Suprapubic skin (tissue), 4 donors: ENCODE results near the gene FOXN3. TPM values are rescaled to one million over a fixed set of nuclear protein-coding genes. Genes with fewer than 3 reads are reported as not detected.
A peak's percentile ranks its signal among the peaks of the same experiment; 100 is the strongest.

Experiments
- DNase-seq, 2 donors: peaks; one replicate each; pipeline ENCODE4 v3.0.0-alpha.2; 2019; ENCODE audit warnings: low spot score in 2 of 2
- H3K27ac ChIP-seq: fragments of 200-600 bp; sonication (generic); one replicate; pipeline ENCODE4 v1.5.1; 2019
- H3K27me3 ChIP-seq: fragments of 200-600 bp; sonication (generic); one replicate; pipeline ENCODE4 v1.5.1; 2019
- H3K36me3 ChIP-seq: fragments of 200-600 bp; sonication (generic); one replicate; pipeline ENCODE4 v1.5.1; 2019
- H3K4me1 ChIP-seq: fragments of 200-600 bp; sonication (generic); one replicate; pipeline ENCODE4 v1.5.1; 2019
- H3K4me3 ChIP-seq: fragments of 200-600 bp; sonication (generic); one replicate; pipeline ENCODE4 v1.5.1; 2019; ENCODE audit warnings: mild to moderate bottlenecking
- H3K9me3 ChIP-seq: fragments of 200-600 bp; sonication (generic); one replicate; pipeline ENCODE4 v1.5.1; 2019
- CTCF ChIP-seq, 2 donors: fragments of 200-600 bp in 1 of 2; fragments of 450-650 bp in 1 of 2; sonication (generic) in 1 of 2; IDR thresholded peaks; one replicate each; pipeline ENCODE4 v1.5.1; 2016 to 2019; ENCODE audit warnings: antibody characterized with exemption in 2 of 2, mild to moderate bottlenecking in 1 of 2, moderate library complexity in 1 of 2
- EP300 ChIP-seq: sonication (generic); formaldehyde crosslinking; IDR thresholded peaks from one replicate; pipeline ENCODE4 v1.6.1; 2017; ENCODE audit warnings: antibody characterized with exemption
- POLR2A ChIP-seq, 2 donors: fragments of 450-650 bp; IDR thresholded peaks; one replicate each; pipeline ENCODE4 v1.6.1; 2017; ENCODE audit warnings: antibody characterized with exemption in 2 of 2, mild to moderate bottlenecking in 2 of 2, moderate library complexity in 2 of 2
- POLR2AphosphoS5 ChIP-seq, 3 donors: sonication (generic); formaldehyde crosslinking; IDR thresholded peaks; one replicate each; pipeline ENCODE4 v1.6.1; 2017; ENCODE audit warnings: antibody characterized with exemption in 3 of 3
- WGBS: methylation state at CpG from one replicate; pipeline ENCODE4 v1.1.5; 2018; 5-methylcytosine and 5-hydroxymethylcytosine counted together
- total RNA-seq, 4 donors: library from RNA; depleted of rRNA; stranded (reverse); fragments of >200 nt; gene quantifications; one replicate each; pipeline ENCODE4 v1.1.0, GENCODE V29; 2016

The FOXN3 gene
- total RNA-seq, 4 donors from 2014 or later: 117 to 272 (median 172) TPM

- no peaks in the 10 kb centered on the region for H3K9me3 ChIP-seq
- no peak for TF ChIP-seq POLR2AphosphoS5 (IDR thresholded peaks at IDR 0.05)
- no peak for TF ChIP-seq EP300
- TF ChIP-seq POLR2A (IDR thresholded peaks at IDR 0.05): no peak
- no peak for TF ChIP-seq CTCF (IDR thresholded peaks at IDR 0.05)
- H3K4me3 ChIP-seq: no peak overlapping the region
- H3K4me1 ChIP-seq: peaks cover 25% of the 10 kb centered on the region
- WGBS: 70% methylated on average over 7 of the region's 7 CpGs
- no peaks in the 10 kb centered on the region for H3K36me3 ChIP-seq
- H3K27ac ChIP-seq: no peak overlapping the region
- H3K27me3 ChIP-seq: no peaks in the 10 kb centered on the region
- peak in 1 of 2 donors; percentile 46 for DNase-seq
Observed at GRCh38 chr14:89399157-89399556, 17.9 kb downstream of the FOXN3 start.

- Histone ChIP-seq H3K36me3 (no peaks in the 10 kb centered on the region), H3K4me3 (no peak overlapping the region), H3K27me3 (no peaks in the 10 kb centered on the region), H3K4me1 (peaks cover 25% of the 10 kb centered on the region), H3K27ac (no peak overlapping the region), H3K9me3 (no peaks in the 10 kb centered on the region)
- DNase-seq: peak in 1 of 2 donors; percentile 39
- 81% methylated on average over 3 of the region's 3 CpGs for WGBS
- TF ChIP-seq POLR2AphosphoS5 (IDR thresholded peaks at IDR 0.05) (no peak), EP300 (no peak), POLR2A (IDR thresholded peaks at IDR 0.05) (no peak), CTCF (IDR thresholded peaks at IDR 0.05) (no peak)
Observed at GRCh38 chr14:89397569-89398230, 19.3 kb downstream of the FOXN3 start.

- Histone ChIP-seq H3K9me3 (no peaks in the 10 kb centered on the region), H3K4me3 (no peak overlapping the region), H3K27me3 (no peaks in the 10 kb centered on the region), H3K27ac (no peak overlapping the region), H3K36me3 (no peaks in the 10 kb centered on the region), H3K4me1 (peaks cover 30% of the 10 kb centered on the region)
- WGBS: 47% methylated on average over 4 of the region's 4 CpGs
- TF ChIP-seq CTCF (IDR thresholded peaks at IDR 0.05) (no peak), POLR2A (IDR thresholded peaks at IDR 0.05) (no peak), EP300 (no peak), POLR2AphosphoS5 (IDR thresholded peaks at IDR 0.05) (no peak)
- DNase-seq: no peak
Observed at GRCh38 chr14:89394972-89395371, 22.1 kb downstream of the FOXN3 start.

GRCh38 chr14:89393222-89393745 is 23.7 kb downstream of the FOXN3 start:
- Histone ChIP-seq H3K36me3 (no peaks in the 10 kb centered on the region), H3K9me3 (no peaks in the 10 kb centered on the region), H3K27me3 (no peaks in the 10 kb centered on the region), H3K4me1 (peaks cover 36% of the 10 kb centered on the region), H3K27ac (no peak overlapping the region), H3K4me3 (no peak overlapping the region)
- no peak for TF ChIP-seq EP300
- no peak for TF ChIP-seq POLR2AphosphoS5 (IDR thresholded peaks at IDR 0.05)
- TF ChIP-seq CTCF (IDR thresholded peaks at IDR 0.05): no peak
- TF ChIP-seq POLR2A (IDR thresholded peaks at IDR 0.05): no peak
- WGBS: 89% methylated on average over 6 of the region's 6 CpGs
- DNase-seq: no peak

- 84% methylated on average over 5 of the region's 5 CpGs for WGBS
- no peak for DNase-seq
- Histone ChIP-seq H3K27ac (no peak overlapping the region), H3K4me3 (no peak overlapping the region), H3K4me1 (peaks cover 32% of the 10 kb centered on the region), H3K27me3 (no peaks in the 10 kb centered on the region), H3K36me3 (no peaks in the 10 kb centered on the region), H3K9me3 (no peaks in the 10 kb centered on the region)
- TF ChIP-seq EP300 (no peak), CTCF (IDR thresholded peaks at IDR 0.05) (no peak), POLR2AphosphoS5 (IDR thresholded peaks at IDR 0.05) (no peak), POLR2A (IDR thresholded peaks at IDR 0.05) (no peak)
Observed at GRCh38 chr14:89392181-89392580, 24.9 kb downstream of the FOXN3 start.
